IPS DF 6.9 (cell line): ENCODE data around the gene PYGO1.
A peak's percentile ranks its signal among the peaks of the same experiment; 100 is the strongest.

Source experiments
- DNase-seq: peaks from one replicate; pipeline ENCODE4 v3.0.0-alpha.2; 2013; ENCODE audit warnings: low read depth, low spot score
- H3K27ac ChIP-seq: one replicate; pipeline ENCODE4 v1.5.1; 2013; ENCODE audit warnings: low read length, control low read depth
- H3K27me3 ChIP-seq: 2 replicates; pipeline ENCODE4 v1.6.1; 2013; ENCODE audit warnings: mild to moderate bottlenecking, low read length; ENCODE audit not compliant: control insufficient read depth, insufficient read depth
- H3K36me3 ChIP-seq: 2 replicates; pipeline ENCODE4 v1.6.1; 2013; ENCODE audit warnings: low read length; ENCODE audit not compliant: control insufficient read depth, insufficient read depth
- H3K4me1 ChIP-seq: 2 replicates; pipeline ENCODE4 v1.6.1; 2013; ENCODE audit warnings: low read length; ENCODE audit not compliant: control insufficient read depth, insufficient read depth
- H3K4me3 ChIP-seq: 2 replicates; pipeline ENCODE4 v1.5.1; 2013; ENCODE audit warnings: mild to moderate bottlenecking, low read length
- H3K9me3 ChIP-seq: 2 replicates; pipeline ENCODE4 v1.6.1; 2013; ENCODE audit warnings: low read length, inconsistent platforms; ENCODE audit not compliant: control insufficient read depth, insufficient read depth
- WGBS: extraction: QIAGEN DNeasy Blood & Tissue Kit; methylation state at CpG from one replicate; pipeline ENCODE4 v1.1.7; 2013; ENCODE audit warnings: mixed read lengths, missing lambda C conversion rate; ENCODE audit not compliant: insufficient read length, insufficient coverage; 5-methylcytosine and 5-hydroxymethylcytosine counted together

The PYGO1 gene, protein sequence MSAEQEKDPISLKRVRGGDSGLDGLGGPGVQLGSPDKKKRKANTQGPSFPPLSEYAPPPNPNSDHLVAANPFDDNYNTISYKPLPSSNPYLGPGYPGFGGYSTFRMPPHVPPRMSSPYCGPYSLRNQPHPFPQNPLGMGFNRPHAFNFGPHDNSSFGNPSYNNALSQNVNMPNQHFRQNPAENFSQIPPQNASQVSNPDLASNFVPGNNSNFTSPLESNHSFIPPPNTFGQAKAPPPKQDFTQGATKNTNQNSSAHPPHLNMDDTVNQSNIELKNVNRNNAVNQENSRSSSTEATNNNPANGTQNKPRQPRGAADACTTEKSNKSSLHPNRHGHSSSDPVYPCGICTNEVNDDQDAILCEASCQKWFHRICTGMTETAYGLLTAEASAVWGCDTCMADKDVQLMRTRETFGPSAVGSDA

GRCh38 chr15:55588070-55588814, at the start of gene PYGO1:
PYGO1 (minus strand) TSS chr15:55588345; CDS start chr15:55587883, 462 bp downstream.
- DNase-seq = no peak
- no peak within 1 kb of the TSS for H3K27ac ChIP-seq

GRCh38 chr15:55637086-55637485, 48.9 kb upstream of the PYGO1 start:
- Histone ChIP-seq H3K27me3 (no peaks in the 10 kb centered on the region), H3K9me3 (no peaks in the 10 kb centered on the region), H3K27ac (no peak overlapping the region), H3K4me3 (no peak overlapping the region), H3K36me3 (no peaks in the 10 kb centered on the region), H3K4me1 (no peaks in the 10 kb centered on the region)
- no peak for DNase-seq
- 100% methylated on average over 1 of the region's 3 CpGs for WGBS

More at GRCh38 chr15:55588070-55588814, at the start of gene PYGO1:
- no CpG with 5 or more reads among the region's 107 CpGs for WGBS
- Histone ChIP-seq H3K4me1 (no peaks in the 10 kb centered on the region), H3K9me3 (no peaks in the 10 kb centered on the region), H3K27me3 (peaks cover 27% of the 10 kb centered on the region), H3K36me3 (no peaks in the 10 kb centered on the region), H3K4me3 (peak within 1 kb of the TSS; percentile 34; the same call in 1 of the 2 replicates)

DNA sequence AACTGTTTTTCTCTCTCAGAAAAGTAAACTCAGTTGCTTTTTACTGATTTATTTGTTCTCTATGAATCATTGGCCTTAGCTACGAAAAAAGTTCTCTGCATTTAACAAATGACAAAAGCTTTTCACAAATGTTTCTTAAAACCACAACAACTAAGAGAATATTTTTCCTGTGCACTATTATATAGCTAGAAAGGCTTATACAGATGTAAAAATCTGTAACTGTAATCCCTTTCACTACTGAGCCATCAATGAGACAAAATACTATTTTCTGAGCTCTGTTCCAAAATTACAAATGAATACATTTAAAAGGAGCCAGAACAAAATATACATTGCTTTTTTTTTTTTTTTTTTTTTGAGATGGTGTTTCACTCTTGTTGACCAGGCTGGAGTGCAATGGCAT, 45.6 kb upstream of the PYGO1 start:
- WGBS = no CpG with 5 or more reads among the region's 1 CpG
- Histone ChIP-seq H3K27ac (no peak overlapping the region), H3K9me3 (no peaks in the 10 kb centered on the region), H3K36me3 (no peaks in the 10 kb centered on the region), H3K4me1 (no peaks in the 10 kb centered on the region), H3K4me3 (no peak overlapping the region), H3K27me3 (no peaks in the 10 kb centered on the region)
- DNase-seq = no peak

DNA sequence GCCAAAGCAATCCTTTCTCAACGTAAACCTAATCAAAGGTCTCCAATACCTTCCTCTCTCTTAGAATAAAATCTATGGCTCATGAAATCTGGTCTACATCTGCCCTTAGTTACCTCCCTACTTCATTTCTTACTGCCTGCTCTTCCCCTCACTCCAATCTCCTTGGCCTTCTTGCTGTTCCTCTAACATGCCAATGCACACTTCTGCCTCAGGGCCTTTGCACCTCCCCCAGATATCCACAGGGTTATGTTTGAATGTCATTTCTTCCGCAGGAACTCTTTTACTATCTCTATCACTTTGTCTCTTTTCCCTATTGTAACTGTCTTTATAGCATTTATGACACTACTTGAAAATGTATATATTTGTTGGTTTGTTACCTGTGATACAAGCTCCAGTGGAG, 44.3 kb upstream of the PYGO1 start:
- H3K9me3 ChIP-seq = no peaks in the 10 kb centered on the region
- H3K27me3 ChIP-seq = no peaks in the 10 kb centered on the region
- H3K36me3 ChIP-seq = no peaks in the 10 kb centered on the region
- H3K4me1 ChIP-seq = no peaks in the 10 kb centered on the region
- no CpG with 5 or more reads among the region's 2 CpGs for WGBS
- no peak overlapping the region for H3K4me3 ChIP-seq
- H3K27ac ChIP-seq = no peak overlapping the region
- no peak for DNase-seq

DNA sequence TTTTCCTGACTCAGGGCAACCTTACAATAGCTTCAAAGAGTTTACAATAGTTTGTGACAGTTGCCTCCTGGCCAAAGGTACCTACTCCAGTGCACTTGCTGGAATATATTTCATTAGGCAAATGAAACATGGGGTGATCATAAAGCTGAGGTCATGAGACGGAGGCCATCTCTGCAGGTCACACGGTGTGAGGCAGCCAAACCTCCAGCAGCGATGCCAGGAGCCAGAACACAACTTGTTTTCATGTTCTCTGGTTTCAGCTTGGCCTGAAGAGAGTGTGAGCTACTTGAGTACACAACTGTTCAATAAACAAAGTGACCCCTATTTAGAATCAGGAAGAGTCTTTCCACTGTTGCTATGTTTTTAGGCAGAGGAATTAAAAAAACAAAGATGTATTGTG, 42.7 kb upstream of the PYGO1 start:
- H3K36me3 ChIP-seq = no peaks in the 10 kb centered on the region
- WGBS = no CpG with 5 or more reads among the region's 3 CpGs
- no peak overlapping the region for H3K27ac ChIP-seq

DNA sequence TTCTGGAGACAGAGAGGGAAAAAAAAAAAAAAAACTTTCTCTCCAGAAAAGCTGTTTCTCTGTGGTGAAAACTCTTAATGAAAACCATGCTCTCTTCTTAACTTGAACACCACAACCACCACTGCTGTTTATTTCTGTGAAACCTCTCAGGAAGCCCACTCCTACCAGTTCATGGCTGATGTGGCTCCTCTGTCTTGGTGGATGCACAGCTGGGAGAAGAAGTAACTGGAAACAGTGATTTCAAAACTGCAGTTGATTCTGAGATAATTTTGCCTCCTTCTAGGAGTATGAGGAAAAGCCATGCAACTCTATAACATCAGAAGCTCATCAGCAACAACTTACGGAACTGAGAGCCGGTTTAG, 40.2 kb upstream of the PYGO1 start:
- Histone ChIP-seq H3K36me3 (no peaks in the 10 kb centered on the region), H3K9me3 (no peaks in the 10 kb centered on the region), H3K27me3 (no peaks in the 10 kb centered on the region), H3K4me1 (no peaks in the 10 kb centered on the region), H3K27ac (no peak overlapping the region), H3K4me3 (no peak overlapping the region)
- no CpG with 5 or more reads among the region's 2 CpGs for WGBS
- DNase-seq = no peak

More for the DNA sequence above, 42.7 kb upstream of the PYGO1 start:
- Histone ChIP-seq H3K4me1 (no peaks in the 10 kb centered on the region), H3K27me3 (no peaks in the 10 kb centered on the region), H3K9me3 (no peaks in the 10 kb centered on the region), H3K4me3 (no peak overlapping the region)
- DNase-seq = no peak

- no peak for DNase-seq
- H3K27ac ChIP-seq = no peak overlapping the region
- H3K27me3 ChIP-seq = no peaks in the 10 kb centered on the region
- no peaks in the 10 kb centered on the region for H3K36me3 ChIP-seq
- H3K4me3 ChIP-seq = no peak overlapping the region
- no peaks in the 10 kb centered on the region for H3K9me3 ChIP-seq
- no CpG with 5 or more reads among the region's 7 CpGs for WGBS
- no peaks in the 10 kb centered on the region for H3K4me1 ChIP-seq
These were observed 39.7 kb upstream of the PYGO1 start for GRCh38 chr15:55627730-55628368.

- no peak overlapping the region for H3K4me3 ChIP-seq
- no CpG with 5 or more reads among the region's 6 CpGs for WGBS
- H3K27ac ChIP-seq = no peak overlapping the region
- no peak for DNase-seq
- no peaks in the 10 kb centered on the region for H3K9me3 ChIP-seq
- H3K36me3 ChIP-seq = no peaks in the 10 kb centered on the region
- no peaks in the 10 kb centered on the region for H3K4me1 ChIP-seq
- no peaks in the 10 kb centered on the region for H3K27me3 ChIP-seq
These were observed 31.6 kb upstream of the PYGO1 start for GRCh38 chr15:55619783-55620182.

- Histone ChIP-seq H3K9me3 (no peaks in the 10 kb centered on the region), H3K27me3 (no peaks in the 10 kb centered on the region), H3K27ac (no peak overlapping the region), H3K4me1 (no peaks in the 10 kb centered on the region), H3K36me3 (no peaks in the 10 kb centered on the region), H3K4me3 (no peak overlapping the region)
- DNase-seq = no peak
- WGBS = no CpG with 5 or more reads among the region's 4 CpGs
These were observed 30.2 kb upstream of the PYGO1 start for GRCh38 chr15:55618387-55618786.

DNA sequence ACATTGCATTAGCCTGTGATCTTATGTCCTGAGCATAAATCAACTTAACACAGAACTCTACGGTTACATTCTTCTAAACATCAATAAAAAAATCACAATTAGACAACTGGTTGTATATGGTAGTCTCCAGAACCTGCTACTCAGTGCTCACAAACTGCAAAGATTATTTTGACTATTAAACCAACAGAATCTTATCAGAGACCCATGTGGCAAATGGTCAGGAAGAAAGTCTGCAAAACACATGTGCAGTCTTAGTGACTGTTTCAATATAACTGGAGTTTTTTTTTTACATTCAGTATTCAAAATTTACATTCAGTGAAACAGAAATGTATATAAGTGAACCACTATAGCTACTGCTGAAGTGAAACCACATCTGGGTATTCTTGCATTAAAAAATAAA, 27.3 kb upstream of the PYGO1 start:
- H3K36me3 ChIP-seq = no peaks in the 10 kb centered on the region
- no CpG with 5 or more reads among the region's 1 CpG for WGBS
- no peak overlapping the region for H3K4me3 ChIP-seq

More for the DNA sequence above, 27.3 kb upstream of the PYGO1 start:
- Histone ChIP-seq H3K9me3 (no peaks in the 10 kb centered on the region), H3K27me3 (no peaks in the 10 kb centered on the region), H3K4me1 (no peaks in the 10 kb centered on the region), H3K27ac (no peak overlapping the region)
- DNase-seq = no peak
